ENCODE results near the gene CACNA1B. TPM values are rescaled to one million over a fixed set of nuclear protein-coding genes. Genes with fewer than 3 reads are reported as not detected.

The CACNA1B gene
- total RNA-seq, 1 donor from 2014 or later, result 84.4 TPM

DNA sequence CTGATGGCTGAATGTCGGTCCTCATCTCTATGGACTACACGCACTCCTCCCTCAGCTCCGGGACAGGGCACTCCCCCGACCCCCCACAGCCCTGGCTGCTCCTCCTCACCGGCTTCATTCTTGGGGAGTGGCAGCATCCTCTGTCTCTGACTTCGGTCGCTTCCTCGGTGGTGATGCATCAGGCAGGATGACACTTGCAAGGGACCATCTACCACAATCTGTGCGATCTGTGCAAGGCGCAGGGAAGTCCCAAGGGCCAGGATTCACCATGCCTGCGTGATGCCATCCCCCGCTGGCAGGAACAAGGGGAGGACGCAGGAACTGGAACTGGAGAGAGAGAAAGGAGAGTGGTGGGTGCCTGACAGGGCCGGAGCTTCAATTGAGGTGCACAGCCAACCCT is 2.2 kb upstream of the CACNA1B start:
- peaks cover 6% of the 10 kb centered on the region for H3K36me3 Mint-ChIP-seq (ENCODE audit: unreplicated experiment)

DNA sequence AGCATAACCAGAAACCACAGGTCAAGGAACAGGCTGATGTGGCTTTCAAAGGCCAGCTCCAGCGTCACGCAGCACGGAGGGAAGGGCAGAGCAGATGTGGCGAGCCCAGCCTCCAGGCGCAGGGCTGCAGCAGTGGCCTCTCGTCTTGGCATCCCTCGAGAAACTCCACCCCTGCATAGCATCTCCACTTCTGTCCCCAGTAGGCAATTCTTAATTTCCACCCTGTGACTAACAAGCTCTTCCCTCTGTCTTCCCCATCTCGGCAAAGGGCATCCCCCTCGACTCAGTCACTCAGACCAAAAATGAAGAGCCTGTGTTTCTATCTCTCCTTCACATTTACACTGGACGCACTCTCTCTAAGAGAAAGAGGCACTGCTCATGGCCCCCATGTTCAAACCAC is 1.7 kb upstream of the CACNA1B start:
- H3K27me3 Mint-ChIP-seq (ENCODE audit: unreplicated experiment), result peaks cover 17% of the 10 kb centered on the region
- H3K4me3 Mint-ChIP-seq (ENCODE audit: unreplicated experiment), result peak overlapping the region; percentile 2
- H3K36me3 Mint-ChIP-seq (ENCODE audit: unreplicated experiment), result peaks cover 6% of the 10 kb centered on the region
- H3K4me1 Mint-ChIP-seq (ENCODE audit: low read depth, unreplicated experiment), result peaks cover 17% of the 10 kb centered on the region
- H3K27ac Mint-ChIP-seq (ENCODE audit: unreplicated experiment), result no peak overlapping the region
- H3K9me3 Mint-ChIP-seq (ENCODE audit: unreplicated experiment), result peaks cover 8% of the 10 kb centered on the region
- no peak for DNase-seq
- TF ChIP-seq, protein P1, sequence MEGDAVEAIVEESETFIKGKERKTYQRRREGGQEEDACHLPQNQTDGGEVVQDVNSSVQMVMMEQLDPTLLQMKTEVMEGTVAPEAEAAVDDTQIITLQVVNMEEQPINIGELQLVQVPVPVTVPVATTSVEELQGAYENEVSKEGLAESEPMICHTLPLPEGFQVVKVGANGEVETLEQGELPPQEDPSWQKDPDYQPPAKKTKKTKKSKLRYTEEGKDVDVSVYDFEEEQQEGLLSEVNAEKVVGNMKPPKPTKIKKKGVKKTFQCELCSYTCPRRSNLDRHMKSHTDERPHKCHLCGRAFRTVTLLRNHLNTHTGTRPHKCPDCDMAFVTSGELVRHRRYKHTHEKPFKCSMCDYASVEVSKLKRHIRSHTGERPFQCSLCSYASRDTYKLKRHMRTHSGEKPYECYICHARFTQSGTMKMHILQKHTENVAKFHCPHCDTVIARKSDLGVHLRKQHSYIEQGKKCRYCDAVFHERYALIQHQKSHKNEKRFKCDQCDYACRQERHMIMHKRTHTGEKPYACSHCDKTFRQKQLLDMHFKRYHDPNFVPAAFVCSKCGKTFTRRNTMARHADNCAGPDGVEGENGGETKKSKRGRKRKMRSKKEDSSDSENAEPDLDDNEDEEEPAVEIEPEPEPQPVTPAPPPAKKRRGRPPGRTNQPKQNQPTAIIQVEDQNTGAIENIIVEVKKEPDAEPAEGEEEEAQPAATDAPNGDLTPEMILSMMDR (IDR thresholded peaks at IDR 0.05; ENCODE audit: partially characterized antibody, unreplicated experiment), result no peak

More for the DNA sequence above, 2.2 kb upstream of the CACNA1B start:
- TF ChIP-seq, protein P1 (IDR thresholded peaks at IDR 0.05; ENCODE audit: partially characterized antibody, unreplicated experiment), result no peak
- Mint-ChIP-seq H3K9me3 (ENCODE audit: unreplicated experiment) (peaks cover 8% of the 10 kb centered on the region), H3K27ac (ENCODE audit: unreplicated experiment) (no peak overlapping the region), H3K4me1 (ENCODE audit: low read depth, unreplicated experiment) (peaks cover 17% of the 10 kb centered on the region), H3K4me3 (ENCODE audit: unreplicated experiment) (no peak overlapping the region), H3K27me3 (ENCODE audit: unreplicated experiment) (peaks cover 19% of the 10 kb centered on the region)
- DNase-seq, result no peak

DNA sequence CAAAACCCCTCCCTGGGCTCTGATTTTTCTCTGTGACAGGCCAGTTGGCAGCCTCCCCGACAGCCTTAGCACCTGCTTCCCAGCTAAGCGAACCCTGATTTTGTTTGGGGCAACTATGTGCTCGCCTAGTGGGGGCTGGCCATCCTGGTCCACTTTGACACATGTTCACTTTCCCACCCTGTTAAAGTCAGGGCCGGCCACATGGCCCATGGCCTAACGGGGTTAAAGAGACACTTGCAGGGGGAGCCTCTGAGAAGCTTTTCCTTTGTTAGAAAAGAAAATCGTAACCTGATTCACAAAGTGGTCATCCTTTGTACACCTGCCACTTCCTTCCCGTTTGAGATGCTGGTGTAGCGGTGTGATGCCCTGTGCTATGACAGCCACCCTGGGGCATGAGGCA is 1.3 kb upstream of the CACNA1B start:
- peaks cover 17% of the 10 kb centered on the region for H3K27me3 Mint-ChIP-seq (ENCODE audit: unreplicated experiment)
- TF ChIP-seq, protein P1 (IDR thresholded peaks at IDR 0.05; ENCODE audit: partially characterized antibody, unreplicated experiment), result no peak

DNA sequence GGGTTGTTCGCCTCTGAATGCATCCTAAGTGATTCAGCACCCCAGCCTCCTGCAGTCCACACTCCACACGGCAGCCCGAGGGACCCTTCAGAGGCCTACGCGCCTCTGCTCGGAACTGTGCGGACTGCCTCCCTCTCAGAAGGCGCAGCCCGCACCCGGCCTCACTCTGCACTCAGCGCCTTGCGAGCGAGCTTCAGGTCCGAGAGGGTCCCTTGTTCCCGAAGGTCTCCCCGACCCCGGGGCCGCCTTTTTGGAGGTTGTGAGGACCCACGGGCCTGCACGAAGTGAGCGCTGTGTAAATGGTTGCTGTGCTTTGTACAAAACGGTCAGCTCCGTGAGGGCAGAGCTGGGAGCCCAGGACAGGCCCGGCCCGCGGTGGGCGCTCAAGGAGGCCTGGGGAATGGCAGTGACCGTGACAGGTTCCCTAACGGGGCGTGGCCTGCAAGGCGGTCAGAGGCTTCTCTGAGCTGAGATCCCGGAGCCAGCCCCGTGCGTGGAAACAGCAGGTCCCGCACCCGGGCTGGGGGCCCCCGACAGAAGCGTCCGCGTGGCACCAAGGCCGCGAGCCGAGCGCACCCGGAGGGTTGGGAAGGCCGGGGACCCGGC is 698 bp upstream of the CACNA1B start:
- Mint-ChIP-seq H3K27me3 (ENCODE audit: unreplicated experiment) (peaks cover 20% of the 10 kb centered on the region), H3K4me3 (ENCODE audit: unreplicated experiment) (no peak overlapping the region), H3K9me3 (ENCODE audit: unreplicated experiment) (peaks cover 8% of the 10 kb centered on the region), H3K36me3 (ENCODE audit: unreplicated experiment) (peaks cover 9% of the 10 kb centered on the region), H3K27ac (ENCODE audit: unreplicated experiment) (no peak overlapping the region), H3K4me1 (ENCODE audit: low read depth, unreplicated experiment) (peaks cover 20% of the 10 kb centered on the region)
- TF ChIP-seq, protein P1 (IDR thresholded peaks at IDR 0.05; ENCODE audit: partially characterized antibody, unreplicated experiment), result no peak
- no peak for DNase-seq

More for the DNA sequence above, 1.3 kb upstream of the CACNA1B start:
- peaks cover 17% of the 10 kb centered on the region for H3K4me1 Mint-ChIP-seq (ENCODE audit: low read depth, unreplicated experiment)
- peaks cover 6% of the 10 kb centered on the region for H3K36me3 Mint-ChIP-seq (ENCODE audit: unreplicated experiment)
- H3K4me3 Mint-ChIP-seq (ENCODE audit: unreplicated experiment), result peak overlapping the region; percentile 2
- no peak for DNase-seq
- H3K9me3 Mint-ChIP-seq (ENCODE audit: unreplicated experiment), result peaks cover 8% of the 10 kb centered on the region
- peak overlapping the region; percentile 30 for H3K27ac Mint-ChIP-seq (ENCODE audit: unreplicated experiment)

DNA sequence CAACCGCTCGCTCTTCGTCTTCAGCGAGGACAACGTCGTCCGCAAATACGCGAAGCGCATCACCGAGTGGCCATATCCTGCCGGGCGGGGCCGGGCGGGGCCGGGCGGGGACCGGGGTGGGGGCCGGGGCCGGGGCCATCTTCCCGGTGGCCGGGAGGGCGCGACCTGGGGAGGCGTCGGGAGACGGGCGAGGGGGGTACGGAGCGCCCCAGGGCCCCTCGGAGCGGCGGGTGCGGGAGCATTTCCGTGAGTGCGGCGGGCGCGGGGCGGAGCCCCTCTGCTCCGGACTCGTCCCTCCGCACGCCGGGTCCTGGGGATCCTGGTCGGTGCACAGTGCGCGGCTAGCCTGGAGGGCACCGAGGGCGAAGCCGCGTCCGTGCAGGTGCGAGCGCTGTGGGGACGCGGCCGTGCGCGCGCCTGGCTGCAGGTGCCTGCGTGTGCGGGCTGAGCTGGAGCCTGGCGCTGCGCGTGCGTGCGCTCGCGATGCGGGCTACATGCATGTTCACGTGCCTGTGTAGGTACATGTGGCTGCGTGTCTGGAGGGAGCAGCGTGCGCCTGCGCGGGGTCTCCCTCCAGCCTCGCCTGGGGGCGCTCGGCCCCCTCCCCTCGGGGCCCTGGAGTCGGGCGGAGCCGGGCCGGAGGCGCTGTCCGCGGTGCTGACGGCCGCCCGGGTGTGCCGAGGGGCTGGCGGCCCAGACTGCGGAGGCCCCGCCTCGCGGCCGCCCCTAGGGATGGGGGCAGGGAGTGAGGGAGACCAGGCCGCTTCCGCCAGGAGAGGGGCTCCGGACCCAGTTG is 762 bp downstream of the CACNA1B start:
- Mint-ChIP-seq H3K27me3 (ENCODE audit: unreplicated experiment) (peaks cover 16% of the 10 kb centered on the region), H3K27ac (ENCODE audit: unreplicated experiment) (no peak overlapping the region), H3K4me1 (ENCODE audit: low read depth, unreplicated experiment) (peaks cover 18% of the 10 kb centered on the region), H3K4me3 (ENCODE audit: unreplicated experiment) (peak overlapping the region; percentile 81), H3K36me3 (ENCODE audit: unreplicated experiment) (peaks cover 10% of the 10 kb centered on the region), H3K9me3 (ENCODE audit: unreplicated experiment) (peaks cover 3% of the 10 kb centered on the region)
- TF ChIP-seq, protein P1 (IDR thresholded peaks at IDR 0.05; ENCODE audit: partially characterized antibody, unreplicated experiment), result no peak
- peak; percentile 80 for DNase-seq

Measured in glutamatergic neuron (in vitro differentiated cells).